ENCODE results near the gene RHBDF2. TPM values are rescaled to one million over a fixed set of nuclear protein-coding genes. Genes with fewer than 3 reads are reported as not detected.
A peak's percentile ranks its signal among the peaks of the same experiment; 100 is the strongest.

The RHBDF2 gene
- total RNA-seq, 1 experiment from 2014 or later = 33.0 TPM

DNA sequence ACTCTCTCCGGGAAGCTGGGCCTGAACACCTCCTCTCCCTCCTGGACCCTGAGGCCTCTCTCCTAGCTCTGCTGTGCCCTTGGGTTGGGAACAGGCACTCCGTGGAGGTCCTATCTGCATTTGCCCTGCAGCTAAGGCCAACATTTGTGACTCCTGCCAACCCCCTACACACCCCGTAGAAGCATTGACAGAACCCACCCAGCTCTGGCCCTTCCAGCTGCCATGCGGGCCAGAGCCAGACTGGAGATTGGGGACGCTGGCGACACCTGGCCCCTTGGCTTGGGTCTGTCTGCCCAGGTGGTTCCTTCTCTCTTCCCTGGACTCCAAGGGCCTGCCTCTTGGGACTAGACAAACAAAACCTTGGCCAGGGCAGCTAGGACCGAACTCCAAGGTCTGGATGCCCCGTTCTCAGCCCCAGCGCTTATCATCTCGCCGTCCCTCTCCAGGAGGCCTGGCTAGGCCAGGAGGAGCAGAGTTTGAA lies 644 bp upstream of the RHBDF2 start (continued):
- TF ChIP-seq NR3C1 (CRISPR knock-in tag; conservative IDR thresholded peaks at IDR 0.05; ENCODE audit: low read depth) (no peak), FOXK1 (CRISPR knock-in tag; IDR thresholded peaks at IDR 0.05) (no peak), NR2C2 (CRISPR knock-in tag; IDR thresholded peaks at IDR 0.05) (no peak), KAT7 (CRISPR knock-in tag; IDR thresholded peaks at IDR 0.05; ENCODE audit: borderline replicate concordance) (no peak), SMAD3 (CRISPR knock-in tag; IDR thresholded peaks at IDR 0.05; ENCODE audit: borderline replicate concordance) (no peak), ZNF263 (CRISPR knock-in tag; IDR thresholded peaks at IDR 0.05; ENCODE audit: low read depth) (no peak), GTF2I (CRISPR knock-in tag; conservative IDR thresholded peaks at IDR 0.05) (no peak), ZNF671 (CRISPR knock-in tag; IDR thresholded peaks at IDR 0.05) (no peak), ZBTB21 (CRISPR knock-in tag; IDR thresholded peaks at IDR 0.05; ENCODE audit: borderline replicate concordance) (no peak), PRRX2 (CRISPR knock-in tag; IDR thresholded peaks at IDR 0.05) (no peak)

DNA sequence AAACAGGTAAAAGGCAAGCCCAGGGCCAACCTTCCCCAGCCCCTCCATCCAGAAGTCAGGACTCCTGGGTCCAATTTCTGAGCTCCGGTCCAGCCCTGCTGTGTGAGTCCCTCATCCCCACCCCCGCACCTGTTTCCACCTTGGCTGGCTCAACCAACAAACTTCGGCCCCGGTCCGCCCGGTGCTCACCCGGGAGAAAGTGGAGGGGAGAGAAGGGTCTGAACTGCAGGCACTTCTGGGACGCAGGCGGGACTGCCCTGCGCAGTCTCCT lies 541 bp downstream of the RHBDF2 start:
- Mint-ChIP-seq H3K4me1 (peaks cover 48% of the 10 kb centered on the region), H3K27ac (no peak overlapping the region), H3K9me3 (no peaks in the 10 kb centered on the region), H3K36me3 (no peaks in the 10 kb centered on the region), H3K4me3 (peak overlapping the region; percentile 82), H3K27me3 (ENCODE audit: low read depth) (peaks cover 5% of the 10 kb centered on the region)
- DNase-seq (ENCODE audit: low spot score) (no peak), ATAC-seq (peak; percentile 12)
- TF ChIP-seq NFATC4 (CRISPR knock-in tag; IDR thresholded peaks at IDR 0.05) (no peak), TP53 (CRISPR knock-in tag; IDR thresholded peaks at IDR 0.05) (no peak)
- TF ChIP-seq, protein P1, sequence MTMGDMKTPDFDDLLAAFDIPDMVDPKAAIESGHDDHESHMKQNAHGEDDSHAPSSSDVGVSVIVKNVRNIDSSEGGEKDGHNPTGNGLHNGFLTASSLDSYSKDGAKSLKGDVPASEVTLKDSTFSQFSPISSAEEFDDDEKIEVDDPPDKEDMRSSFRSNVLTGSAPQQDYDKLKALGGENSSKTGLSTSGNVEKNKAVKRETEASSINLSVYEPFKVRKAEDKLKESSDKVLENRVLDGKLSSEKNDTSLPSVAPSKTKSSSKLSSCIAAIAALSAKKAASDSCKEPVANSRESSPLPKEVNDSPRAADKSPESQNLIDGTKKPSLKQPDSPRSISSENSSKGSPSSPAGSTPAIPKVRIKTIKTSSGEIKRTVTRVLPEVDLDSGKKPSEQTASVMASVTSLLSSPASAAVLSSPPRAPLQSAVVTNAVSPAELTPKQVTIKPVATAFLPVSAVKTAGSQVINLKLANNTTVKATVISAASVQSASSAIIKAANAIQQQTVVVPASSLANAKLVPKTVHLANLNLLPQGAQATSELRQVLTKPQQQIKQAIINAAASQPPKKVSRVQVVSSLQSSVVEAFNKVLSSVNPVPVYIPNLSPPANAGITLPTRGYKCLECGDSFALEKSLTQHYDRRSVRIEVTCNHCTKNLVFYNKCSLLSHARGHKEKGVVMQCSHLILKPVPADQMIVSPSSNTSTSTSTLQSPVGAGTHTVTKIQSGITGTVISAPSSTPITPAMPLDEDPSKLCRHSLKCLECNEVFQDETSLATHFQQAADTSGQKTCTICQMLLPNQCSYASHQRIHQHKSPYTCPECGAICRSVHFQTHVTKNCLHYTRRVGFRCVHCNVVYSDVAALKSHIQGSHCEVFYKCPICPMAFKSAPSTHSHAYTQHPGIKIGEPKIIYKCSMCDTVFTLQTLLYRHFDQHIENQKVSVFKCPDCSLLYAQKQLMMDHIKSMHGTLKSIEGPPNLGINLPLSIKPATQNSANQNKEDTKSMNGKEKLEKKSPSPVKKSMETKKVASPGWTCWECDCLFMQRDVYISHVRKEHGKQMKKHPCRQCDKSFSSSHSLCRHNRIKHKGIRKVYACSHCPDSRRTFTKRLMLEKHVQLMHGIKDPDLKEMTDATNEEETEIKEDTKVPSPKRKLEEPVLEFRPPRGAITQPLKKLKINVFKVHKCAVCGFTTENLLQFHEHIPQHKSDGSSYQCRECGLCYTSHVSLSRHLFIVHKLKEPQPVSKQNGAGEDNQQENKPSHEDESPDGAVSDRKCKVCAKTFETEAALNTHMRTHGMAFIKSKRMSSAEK (CRISPR knock-in tag; IDR thresholded peaks at IDR 0.05; ENCODE audit: borderline replicate concordance) = no peak
- TF ChIP-seq, protein P2, sequence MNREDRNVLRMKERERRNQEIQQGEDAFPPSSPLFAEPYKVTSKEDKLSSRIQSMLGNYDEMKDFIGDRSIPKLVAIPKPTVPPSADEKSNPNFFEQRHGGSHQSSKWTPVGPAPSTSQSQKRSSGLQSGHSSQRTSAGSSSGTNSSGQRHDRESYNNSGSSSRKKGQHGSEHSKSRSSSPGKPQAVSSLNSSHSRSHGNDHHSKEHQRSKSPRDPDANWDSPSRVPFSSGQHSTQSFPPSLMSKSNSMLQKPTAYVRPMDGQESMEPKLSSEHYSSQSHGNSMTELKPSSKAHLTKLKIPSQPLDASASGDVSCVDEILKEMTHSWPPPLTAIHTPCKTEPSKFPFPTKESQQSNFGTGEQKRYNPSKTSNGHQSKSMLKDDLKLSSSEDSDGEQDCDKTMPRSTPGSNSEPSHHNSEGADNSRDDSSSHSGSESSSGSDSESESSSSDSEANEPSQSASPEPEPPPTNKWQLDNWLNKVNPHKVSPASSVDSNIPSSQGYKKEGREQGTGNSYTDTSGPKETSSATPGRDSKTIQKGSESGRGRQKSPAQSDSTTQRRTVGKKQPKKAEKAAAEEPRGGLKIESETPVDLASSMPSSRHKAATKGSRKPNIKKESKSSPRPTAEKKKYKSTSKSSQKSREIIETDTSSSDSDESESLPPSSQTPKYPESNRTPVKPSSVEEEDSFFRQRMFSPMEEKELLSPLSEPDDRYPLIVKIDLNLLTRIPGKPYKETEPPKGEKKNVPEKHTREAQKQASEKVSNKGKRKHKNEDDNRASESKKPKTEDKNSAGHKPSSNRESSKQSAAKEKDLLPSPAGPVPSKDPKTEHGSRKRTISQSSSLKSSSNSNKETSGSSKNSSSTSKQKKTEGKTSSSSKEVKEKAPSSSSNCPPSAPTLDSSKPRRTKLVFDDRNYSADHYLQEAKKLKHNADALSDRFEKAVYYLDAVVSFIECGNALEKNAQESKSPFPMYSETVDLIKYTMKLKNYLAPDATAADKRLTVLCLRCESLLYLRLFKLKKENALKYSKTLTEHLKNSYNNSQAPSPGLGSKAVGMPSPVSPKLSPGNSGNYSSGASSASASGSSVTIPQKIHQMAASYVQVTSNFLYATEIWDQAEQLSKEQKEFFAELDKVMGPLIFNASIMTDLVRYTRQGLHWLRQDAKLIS (CRISPR knock-in tag; IDR thresholded peaks at IDR 0.05; ENCODE audit: borderline replicate concordance) = no peak
- ChIA-PET CTCF (interaction anchor here (1.2 to 5.1 kb wide), 6 partner anchors 22 to 123 kb away, joined by 3 to 30 read pairs (median 16); partner anchors contain the start of gene AANAT), POLR2A (no interaction called here)

DNA sequence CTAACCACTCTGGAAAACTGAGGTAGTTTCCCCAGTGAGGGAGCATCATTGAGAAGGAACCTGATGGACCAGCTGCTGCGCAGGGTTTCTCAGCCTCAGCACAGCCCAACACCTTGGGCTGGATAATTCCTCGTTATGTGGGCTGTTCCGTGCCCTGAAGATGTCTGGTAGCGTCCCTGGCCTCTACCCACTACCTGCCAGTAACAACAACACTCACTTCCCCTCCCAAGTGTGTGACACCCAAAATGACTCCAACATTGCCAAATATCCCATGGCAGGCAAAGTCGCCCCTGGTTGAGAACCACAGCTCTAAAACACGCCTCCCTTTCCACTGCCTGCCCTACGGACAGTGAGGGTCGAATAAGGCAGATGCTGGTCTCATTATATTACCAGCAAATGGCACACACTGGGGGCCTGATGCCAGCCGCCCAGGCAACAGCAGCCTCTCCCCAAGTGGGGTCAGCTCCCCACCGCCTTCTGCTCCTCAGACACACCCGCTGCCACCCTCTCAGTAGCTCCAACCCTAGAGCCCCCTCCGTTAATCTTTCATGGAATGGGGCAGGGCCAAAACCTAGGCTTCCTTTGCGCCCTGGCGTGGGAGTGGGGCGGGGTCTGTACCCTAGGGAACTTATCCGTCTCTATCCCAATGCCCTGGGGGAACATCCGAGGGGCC lies 1.0 kb downstream of the RHBDF2 start:
- Mint-ChIP-seq H3K9me3 (no peaks in the 10 kb centered on the region), H3K4me1 (peaks cover 48% of the 10 kb centered on the region), H3K27me3 (ENCODE audit: low read depth) (peaks cover 5% of the 10 kb centered on the region), H3K36me3 (no peaks in the 10 kb centered on the region), H3K27ac (no peak overlapping the region), H3K4me3 (peak overlapping the region; percentile 82)
- ChIA-PET CTCF (interaction anchor here (0.7 to 5.1 kb wide), 8 partner anchors 14 to 124 kb away, joined by 3 to 30 read pairs (median 6); partner anchors contain the start of gene AANAT), POLR2A (interaction anchor here (1.7 kb wide), 1 partner anchor 10 kb away, joined by 7 read pairs; no protein-coding TSS in a partner anchor)
- DNase-seq (ENCODE audit: low spot score) = no peak
- no peak for ATAC-seq
- no peak for TF ChIP-seq FOXJ3 (CRISPR knock-in tag; IDR thresholded peaks at IDR 0.05; ENCODE audit: borderline replicate concordance)
- no peak for TF ChIP-seq MYBL2 (CRISPR knock-in tag; IDR thresholded peaks at IDR 0.05)
- TF ChIP-seq, protein P1 (CRISPR knock-in tag; IDR thresholded peaks at IDR 0.05; ENCODE audit: borderline replicate concordance) = no peak
- TF ChIP-seq ETV6 (CRISPR knock-in tag; IDR thresholded peaks at IDR 0.05) = no peak
- TF ChIP-seq, protein P3, sequence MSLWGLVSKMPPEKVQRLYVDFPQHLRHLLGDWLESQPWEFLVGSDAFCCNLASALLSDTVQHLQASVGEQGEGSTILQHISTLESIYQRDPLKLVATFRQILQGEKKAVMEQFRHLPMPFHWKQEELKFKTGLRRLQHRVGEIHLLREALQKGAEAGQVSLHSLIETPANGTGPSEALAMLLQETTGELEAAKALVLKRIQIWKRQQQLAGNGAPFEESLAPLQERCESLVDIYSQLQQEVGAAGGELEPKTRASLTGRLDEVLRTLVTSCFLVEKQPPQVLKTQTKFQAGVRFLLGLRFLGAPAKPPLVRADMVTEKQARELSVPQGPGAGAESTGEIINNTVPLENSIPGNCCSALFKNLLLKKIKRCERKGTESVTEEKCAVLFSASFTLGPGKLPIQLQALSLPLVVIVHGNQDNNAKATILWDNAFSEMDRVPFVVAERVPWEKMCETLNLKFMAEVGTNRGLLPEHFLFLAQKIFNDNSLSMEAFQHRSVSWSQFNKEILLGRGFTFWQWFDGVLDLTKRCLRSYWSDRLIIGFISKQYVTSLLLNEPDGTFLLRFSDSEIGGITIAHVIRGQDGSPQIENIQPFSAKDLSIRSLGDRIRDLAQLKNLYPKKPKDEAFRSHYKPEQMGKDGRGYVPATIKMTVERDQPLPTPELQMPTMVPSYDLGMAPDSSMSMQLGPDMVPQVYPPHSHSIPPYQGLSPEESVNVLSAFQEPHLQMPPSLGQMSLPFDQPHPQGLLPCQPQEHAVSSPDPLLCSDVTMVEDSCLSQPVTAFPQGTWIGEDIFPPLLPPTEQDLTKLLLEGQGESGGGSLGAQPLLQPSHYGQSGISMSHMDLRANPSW (CRISPR knock-in tag; conservative IDR thresholded peaks at IDR 0.05; ENCODE audit: low read depth) = no peak

Measured in WTC11 (cell line).